ENCODE measurements around the gene PLCD1.
"Not testable (repeated sequence)": the region's sequence is repeated elsewhere in the genome, so short reads cannot be mapped to it uniquely, and the experiment has no call there.

PLCD1 gene

DNA sequence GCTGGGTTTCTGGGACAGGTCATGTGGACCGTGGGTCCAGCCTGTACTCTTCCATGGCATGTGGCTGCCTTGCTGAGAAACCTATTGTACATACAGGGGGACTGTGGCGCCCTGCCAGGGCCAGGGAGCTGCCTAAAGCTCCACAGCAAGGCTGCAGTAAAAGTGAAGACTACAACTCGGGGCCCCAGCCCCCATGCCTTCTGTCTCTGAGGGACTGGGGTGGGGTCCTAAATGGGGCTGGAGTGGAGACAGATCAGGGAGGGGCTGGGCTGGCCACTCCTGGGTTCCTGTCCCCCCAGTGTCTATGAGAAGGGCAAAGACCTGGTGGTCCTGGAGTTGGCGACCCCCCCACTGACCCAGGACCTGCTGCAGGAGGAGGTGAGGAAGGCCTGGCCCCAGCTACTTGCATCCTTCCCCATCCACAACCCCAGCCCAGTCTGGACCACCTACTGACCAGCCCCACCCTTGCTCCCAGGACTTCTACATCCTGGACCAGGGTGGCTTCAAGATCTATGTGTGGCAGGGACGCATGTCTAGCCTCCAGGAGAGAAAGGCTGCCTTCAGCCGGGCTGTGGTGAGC is 31.6 kb downstream of the PLCD1 start:
- no peak for DNase-seq

DNA sequence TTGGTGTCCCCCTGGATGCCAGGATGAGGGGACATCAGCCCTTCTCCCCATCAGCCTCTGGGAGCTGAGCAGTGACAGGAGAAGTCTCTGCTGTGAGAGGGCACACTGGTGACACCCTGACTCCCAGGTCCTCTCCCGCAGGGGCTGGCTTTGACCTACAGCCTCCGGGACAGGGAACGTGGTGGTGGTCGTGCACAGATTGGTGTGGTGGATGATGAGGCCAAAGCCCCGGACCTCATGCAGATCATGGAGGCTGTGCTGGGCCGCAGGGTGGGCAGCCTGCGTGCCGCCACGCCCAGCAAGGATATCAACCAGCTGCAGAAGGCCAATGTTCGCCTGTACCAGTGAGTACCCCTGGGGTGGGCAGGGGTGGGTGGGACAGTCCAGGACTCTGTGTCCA is 32.1 kb downstream of the PLCD1 start:
- no peak for DNase-seq

DNA sequence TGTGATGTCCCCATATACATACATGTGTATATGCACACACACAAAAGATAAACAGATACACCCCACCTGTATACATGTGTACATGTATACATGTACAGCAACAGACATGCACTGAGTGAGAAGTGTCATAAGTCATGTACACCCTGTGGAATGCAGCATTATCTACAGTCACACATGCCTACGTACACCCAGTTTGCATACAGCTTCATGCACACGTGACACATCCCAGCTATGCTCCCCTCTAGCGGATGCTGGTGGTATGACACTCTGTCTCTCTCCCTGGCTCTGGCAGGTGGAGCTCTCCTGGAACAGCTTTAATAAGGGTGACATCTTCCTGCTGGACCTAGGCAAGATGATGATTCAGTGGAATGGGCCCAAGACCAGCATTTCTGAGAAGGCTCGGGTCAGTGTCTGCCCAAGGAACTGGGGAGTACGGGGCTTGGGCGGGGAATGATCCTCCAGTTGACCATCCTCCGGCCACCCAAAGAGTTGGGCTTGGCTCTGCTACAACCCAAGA is 32.6 kb downstream of the PLCD1 start:
- no peak for DNase-seq

DNA sequence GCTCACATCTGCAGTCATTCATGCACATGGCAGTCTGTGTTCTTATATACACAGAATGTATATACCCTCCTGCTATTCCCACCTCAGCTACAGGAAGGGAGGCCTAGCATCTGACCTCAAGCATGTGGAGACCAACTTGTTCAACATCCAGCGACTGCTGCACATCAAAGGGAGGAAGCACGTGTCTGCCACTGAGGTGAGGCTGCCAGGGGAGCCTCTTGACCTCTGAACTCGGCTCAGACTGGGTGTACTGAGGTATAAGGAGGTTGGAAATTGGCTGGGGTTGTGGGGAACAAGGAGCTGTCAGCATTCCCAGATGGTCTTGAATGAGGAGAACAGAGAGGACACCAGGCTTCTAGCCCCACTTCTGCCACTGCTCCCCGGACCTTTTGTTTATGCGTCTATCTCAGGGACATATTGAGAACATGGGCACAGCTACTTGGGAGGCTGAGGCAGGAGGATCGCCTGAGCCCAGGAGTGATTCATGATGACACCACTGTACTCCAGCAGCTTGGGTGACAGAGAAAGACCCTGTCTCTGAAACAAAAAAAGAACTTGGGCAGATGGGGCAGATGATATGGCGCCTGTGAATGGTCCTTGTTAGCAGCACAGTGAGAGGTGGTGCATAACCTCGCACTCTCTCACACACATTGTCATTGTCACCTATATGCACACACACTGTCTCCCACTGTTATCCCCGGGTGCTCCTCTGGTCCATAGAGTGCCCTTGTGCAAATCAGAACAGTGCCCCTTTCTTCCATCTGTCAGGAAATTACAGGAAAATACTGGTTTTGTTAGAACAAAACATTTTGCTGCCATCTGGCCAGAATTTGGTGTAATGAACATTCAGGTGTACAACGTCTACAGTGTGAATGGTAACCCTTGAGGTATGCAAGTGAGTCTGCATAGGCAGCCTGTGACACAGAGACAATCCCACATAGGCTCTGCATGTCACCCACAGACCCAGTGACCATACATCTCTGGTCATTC is 33.5 kb downstream of the PLCD1 start:
- DNase-seq, result no peak

DNA sequence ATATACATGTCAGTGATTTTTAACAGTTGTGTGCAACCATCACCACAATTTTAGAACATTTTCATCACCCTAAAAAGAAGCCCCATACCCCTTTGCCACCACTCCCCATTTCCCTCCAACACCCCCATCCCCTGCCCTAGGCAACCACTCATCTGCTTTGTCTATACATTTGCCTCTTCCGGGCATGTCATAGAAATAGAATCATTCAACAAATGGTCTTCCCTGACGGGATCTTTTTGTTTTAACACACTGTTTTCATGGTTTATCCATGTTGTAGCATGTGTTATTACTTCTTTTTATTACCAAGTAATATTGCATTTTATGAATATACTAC is 34.8 kb downstream of the PLCD1 start:
- no peak for DNase-seq

DNA sequence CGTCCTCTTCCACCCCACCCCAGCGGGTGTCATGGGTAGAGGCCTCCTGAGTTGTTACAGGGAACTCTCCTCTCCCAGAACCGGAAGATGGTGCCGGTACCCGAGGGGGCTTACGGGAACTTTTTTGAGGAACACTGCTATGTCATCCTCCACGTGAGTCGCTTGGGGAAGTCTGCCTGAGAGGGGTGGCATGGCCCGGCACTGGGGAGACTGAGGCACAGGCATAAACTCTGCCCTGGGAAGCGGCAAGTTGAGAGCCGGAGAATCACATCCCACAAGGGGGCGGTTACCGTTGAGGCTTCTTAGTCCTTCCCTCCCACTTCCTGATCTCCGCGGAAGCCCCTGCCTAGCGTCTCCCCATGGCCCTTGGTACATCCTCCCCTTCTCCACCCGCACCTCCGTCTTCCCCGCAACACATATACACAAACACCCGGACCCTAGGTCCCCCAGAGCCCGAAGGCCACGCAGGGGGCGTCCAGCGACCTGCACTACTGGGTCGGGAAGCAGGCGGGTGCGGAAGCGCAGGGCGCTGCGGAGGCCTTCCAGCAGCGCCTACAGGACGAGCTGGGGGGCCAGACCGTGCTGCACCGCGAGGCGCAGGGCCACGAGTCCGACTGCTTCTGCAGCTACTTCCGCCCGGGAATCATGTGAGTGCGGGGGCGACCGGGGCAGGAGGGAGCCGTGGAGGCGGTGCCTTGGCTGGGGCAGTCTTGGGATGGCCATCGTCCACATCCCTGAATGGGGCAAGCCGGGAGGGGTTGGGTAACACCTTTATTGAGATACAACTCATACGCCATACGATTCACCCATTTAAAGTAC is 35.4 kb downstream of the PLCD1 start:
- no peak for DNase-seq

DNA sequence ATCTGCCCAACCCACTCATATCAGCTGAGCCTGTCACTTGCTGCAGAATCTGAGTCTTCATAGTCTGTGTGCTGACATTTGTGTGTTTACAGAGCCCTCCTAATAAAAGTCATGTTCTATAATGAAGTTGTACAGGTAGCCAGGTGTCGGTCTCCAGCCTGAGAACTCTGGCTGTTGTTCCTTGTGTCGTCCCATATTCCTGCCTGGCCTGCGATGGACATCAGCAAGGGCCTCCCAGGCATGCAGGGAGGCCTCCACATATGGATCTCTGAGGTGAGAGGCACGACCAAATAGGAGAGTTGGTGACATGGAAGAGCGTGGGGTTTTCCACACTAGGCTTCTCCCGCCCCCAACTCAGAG is 36.0 kb downstream of the PLCD1 start:
- no peak for DNase-seq

DNA sequence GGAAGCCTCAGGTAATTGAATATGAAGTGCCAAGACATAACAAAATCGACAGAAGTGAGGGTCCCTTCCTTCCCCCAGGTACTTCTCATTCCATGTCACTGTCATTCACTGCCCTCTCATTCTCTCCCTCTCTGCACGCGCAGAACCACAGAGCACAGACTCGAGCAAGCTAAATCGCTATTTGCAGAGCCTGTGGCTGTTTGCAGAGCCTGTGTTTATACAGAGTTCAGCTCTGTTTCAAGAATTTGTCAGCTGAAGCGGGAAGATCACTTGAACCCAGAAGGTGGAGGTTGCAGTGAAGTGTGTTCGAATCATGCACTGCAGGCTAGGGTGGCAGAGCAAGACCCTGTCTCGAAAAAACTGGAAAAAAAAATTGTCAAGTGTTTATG is 36.4 kb downstream of the PLCD1 start:
- no peak for DNase-seq

DNA sequence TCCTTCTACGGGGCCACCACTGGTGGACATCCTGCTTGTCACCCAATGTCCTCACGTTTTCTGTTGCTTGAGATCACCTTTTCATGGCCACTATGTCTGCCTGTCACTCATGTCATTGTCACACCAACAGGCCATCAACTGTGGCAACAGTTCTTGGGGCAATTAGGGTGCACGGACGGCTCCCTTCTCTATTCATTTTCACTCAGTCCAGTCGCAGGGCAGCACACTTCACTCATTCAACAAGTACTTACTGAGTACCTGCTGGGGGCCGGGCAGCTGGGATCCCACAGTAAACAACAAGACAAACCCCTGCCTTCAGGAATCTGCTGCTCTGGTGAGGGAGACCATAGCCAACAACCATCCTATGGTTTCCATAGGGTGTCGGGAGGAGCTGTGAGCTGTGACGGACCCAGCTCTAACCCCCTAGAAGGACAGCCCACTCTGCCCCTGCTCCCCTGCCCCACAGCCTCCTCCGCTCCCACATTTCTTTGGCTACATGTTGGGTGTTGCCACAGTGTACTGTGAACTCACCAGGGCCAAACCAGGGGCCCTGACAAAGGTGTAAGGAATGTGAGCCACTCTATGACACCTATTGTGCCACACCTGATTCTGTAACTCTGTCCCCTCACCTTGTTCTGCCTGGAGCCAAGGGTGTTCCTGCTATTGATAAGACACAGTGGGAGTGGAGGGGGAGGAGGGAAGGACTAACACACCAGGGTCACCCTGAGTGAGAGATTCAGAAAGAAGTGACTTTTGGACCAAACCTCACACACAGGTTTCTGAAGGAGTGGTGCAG is 37.0 kb downstream of the PLCD1 start:
- DNase-seq, result no peak

DNA sequence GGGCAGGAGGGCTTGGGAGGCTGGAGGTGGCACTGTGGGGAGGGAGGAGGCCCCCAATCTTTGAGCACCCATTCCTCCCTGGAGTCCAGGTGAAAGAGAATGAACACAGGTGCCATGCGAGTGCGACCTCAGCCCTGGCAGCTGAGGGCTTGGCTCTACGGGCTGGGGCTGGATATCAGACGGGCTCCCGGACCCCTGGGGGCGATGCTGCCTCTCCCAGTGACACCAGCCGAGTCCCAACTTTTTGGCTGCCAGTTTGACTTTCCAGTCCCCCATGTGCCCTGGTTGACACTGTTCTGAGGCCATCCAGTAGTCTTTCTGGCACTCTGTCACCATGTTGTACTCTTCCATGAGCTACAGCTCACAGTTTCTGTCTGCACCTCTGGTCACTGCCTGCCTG is 37.6 kb downstream of the PLCD1 start:
- no peak for DNase-seq

DNA sequence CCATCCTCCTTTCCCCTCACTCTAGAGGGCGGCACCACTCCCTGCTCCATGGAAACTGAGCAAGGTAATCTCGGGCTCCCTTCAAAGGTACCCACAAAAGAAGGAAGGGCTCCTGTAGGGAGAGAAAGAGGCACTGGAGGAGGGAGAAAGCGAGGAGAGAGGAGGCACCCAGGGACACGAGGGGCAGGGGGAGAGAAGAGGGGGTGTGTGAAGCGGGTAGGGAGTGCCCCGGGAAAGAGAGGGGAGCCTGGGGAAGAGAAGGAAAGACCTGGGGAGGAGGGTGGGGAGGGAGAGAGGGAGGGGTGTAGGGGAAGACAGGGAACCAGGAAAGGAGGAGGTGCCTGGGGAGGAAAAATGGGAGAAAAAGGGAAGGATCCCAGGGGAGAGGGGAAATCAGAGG is 38.3 kb downstream of the PLCD1 start:
- no peak for DNase-seq

DNA sequence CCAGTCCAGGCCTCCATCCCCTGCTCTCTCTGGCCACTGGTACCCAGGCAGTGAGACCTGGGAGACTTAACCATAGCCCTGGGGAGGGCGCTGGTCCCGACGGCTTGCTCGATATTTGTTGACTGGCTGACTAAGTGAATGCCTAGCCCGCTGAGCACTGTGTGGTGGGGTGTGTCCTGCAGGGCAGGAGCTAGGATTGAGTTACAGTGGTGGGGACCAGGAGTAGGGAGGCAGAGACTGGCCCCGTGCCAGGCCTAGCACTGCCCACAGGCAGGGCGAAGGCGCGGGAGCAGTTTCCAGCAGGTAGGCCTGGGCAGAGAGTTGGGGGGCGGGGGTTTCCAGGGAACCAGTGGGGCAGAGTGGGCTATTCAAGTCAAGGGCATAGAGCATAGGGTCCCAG is 38.9 kb downstream of the PLCD1 start, which contains the start of gene VILL:
Gene VILL, plus strand, starts transcription at position 260 of the 400 bp plus-strand sequence. CDS start 2,887 bp downstream, outside the sequence.
- DNase-seq, result no peak

DNA sequence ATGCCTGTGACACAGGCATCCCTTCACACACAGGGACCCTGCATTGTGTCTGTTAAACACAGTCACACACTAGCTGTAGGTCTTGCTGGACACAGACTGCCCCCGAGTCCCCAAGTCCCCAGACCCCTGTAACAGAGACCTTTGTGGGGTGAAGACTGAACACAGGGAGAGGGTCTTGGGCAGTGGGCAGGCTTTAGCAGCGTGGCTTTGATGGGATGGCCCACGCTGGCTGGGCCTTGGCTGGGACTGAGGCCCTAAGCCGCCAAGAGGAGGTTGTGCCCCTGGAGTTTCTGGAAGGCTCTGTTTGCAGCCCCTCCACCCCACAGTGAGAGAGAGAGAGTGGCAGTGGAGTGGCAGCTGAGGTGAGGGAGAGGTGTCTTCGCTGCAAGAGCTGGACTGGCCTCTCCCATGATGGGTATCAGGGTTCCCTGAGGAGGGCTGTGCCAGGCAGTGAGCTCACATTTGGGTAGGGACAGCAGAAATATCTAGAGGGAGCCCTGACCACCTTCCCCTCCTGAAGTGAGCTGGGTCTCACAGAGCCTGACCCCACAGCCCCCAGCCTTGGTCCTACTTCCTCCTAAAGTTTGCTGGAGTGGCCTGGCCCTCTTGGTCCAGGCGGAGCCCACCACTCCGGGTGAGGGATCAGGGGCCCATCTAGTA is 39.5 kb downstream of the PLCD1 start:
- DNase-seq, result no peak

DNA sequence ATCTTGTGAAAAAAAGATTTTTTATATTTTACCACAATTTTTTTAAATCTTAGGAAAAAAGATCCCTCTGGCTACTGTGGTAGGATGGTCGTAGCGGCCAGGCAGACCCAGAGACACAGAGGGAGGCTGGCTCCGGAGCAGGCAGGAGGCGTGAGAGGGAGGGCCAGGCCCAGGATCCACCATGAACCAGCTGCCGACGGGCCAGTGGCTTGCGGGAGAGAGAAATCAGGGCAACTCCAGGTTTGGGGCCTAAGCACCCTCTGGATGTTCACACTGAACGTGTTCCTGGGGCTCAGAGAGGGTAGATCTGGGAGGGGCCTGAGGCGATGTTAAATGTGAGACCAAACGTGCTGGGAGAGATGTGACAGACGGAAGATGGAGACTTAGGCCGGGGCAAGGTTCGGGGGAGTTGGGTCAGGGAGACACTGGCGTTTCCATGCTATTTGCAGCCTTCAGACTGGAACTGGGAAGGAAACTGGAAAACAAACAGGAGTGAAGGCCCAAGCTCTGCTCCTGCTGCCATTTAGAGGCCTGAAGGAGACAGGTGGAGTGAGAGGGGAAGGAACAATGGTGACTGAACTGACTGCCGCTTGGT is 40.4 kb downstream of the PLCD1 start:
- no peak for DNase-seq

DNA sequence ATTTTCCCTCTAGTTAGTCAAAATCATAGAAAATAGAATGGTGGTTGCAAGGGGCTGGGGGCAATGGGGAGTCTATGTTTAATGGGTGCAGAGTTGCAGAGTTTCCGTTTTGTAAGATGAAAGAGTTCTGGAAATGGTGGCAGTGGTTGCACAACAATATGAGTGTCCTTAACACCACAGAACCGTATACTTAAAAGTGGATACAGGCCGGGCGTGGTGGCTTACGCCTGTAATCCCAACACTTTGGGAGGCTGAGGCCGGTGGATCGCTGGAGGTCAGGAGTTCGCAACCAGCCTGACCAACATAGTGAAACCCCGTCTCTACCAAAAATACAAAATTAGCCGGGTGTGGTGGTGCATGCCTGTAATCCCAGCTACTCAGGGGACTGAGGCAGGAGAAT is 41.1 kb downstream of the PLCD1 start:
- DNase-seq, result not testable (repeated sequence)

DNA sequence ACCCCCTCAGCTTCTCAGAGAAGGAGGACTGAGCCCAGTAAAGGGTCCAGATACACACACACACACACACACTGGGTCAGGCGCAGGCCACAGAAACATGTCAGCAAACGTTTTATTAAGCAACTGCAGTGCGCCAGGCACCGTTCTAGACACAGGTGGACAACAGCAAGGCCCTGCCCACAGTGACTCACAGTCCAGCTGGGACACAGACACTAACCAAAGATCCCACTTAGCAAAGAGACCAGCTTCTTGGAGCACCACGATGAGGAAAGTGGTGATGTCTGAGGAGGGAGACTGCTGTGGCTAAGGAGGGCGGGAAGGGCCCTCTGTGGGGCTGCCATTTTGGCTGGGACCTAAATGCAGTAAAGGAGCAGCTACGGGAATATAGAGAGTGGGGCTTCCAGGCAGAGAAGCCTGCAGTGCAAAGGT is 41.7 kb downstream of the PLCD1 start:
- DNase-seq, result no peak

DNA sequence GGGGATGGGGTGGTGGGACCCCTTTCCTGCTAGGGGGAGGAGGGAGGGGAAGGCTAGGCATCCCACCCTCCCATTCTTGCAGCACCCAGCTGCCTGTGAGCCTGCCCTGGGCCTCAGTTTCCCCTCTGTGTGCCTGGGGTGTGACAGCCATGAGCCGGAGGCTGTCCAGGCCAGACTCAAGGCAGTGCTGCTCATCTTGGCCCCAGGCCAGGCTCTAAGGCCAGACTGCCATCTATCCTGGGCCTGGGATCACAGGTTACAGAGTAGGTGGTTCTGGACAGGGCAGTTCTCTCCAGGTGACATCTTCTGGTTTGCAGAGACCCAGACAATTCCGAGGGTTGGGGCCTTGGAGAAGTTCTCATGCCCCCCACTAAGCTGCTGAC is 42.1 kb downstream of the PLCD1 start:
- no peak for DNase-seq

DNA sequence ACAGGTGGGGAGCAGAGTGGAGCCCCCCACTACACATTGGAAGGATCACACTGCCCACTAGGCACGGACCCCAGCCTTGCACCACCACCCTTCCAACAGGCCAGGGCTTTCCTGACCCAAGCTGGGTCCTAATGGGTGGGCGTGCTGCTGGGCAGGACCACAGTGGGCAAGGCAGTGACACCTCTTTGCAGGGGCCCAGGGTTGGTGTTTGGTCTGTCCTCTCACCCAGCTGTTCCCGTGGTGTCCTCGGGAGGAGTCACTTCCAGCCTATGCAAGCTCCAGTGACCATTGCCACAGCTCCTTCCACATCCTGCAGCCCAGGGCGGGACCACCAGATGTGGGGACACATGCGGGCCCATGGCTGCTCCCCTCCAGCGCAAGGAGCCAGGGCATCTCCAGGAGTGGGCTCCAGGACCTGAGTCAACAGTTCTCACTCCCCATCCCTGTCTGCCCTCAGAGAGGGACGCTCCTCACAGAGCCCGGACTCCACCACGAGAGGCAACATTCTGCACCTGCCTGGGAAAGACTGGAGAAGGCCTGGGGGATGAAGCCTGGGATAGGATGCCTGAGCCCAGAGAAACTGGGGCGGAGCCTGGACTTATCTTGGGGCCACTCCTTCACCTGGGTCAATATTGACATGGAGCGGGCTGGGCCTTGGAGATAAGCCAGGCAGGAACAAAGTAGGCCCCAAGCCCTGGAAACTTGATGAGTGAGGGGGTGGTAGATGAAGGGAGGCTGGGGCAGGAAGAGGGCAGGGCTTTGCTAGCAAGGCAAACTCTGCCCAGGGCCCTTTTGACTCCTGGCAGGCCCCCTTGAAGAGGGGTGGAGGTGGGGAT is 42.7 kb downstream of the PLCD1 start:
- DNase-seq, result no peak

DNA sequence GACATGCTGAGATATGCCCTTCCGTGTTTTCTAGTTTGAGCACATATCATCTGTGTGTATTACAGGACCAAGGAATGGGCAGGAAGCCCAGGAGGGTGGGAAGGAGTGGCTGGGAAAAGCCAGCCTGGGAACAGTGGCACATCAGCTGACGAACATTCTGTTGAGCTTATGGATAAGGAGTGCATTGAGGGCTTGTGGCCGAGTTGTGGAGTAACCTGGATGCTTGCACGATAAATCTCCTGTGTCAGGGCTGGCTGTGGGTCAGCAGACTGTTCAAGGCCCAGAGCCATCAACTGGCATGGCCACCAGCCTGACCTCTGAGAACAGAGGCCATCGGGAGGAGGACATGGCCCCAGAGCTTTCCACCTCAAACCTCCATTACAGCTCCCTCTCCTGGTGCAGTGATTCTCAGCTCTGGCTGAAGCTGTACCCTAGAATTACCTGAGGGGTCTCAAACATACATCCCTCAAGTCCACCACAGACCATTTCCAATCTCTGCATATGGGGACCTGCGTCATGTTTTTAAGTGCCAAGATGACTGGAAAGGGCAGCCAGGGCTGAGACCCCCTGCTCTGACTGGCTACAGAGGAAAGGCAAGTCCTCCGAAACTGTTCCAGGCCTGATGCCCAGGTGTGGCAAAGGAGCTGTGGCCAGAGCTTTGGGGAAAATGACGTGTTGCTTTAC is 43.7 kb downstream of the PLCD1 start:
- DNase-seq, result no peak

DNA sequence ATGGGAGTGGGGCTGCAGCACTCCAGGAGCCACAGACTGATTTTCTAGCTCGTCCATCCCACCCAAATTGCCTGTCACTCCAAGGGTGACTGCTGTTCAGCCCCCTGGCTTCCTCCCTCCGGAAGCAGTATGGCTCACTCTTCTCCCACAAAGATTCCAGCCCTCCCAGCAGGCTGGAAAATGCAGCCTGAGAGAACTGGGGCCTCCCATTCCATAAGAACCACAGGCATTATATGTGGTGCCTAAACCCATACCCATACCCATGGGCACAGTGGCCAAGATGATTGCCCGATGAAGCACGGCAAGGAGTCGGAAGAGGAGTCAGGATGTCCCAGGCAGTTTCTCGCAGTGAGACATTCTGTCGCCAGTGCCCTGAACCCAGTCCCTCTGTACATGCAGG is 44.8 kb downstream of the PLCD1 start:
- DNase-seq, result no peak
